HG03139 (cell line): ENCODE data around the gene HELZ2.

ENCODE experiments used
- ATAC-seq: cut with Tn5 transposase; IDR thresholded peaks from one replicate; pipeline ENCODE4 v1.9.1; 2021; ENCODE audit not compliant: unreplicated experiment

The HELZ2 gene

DNA sequence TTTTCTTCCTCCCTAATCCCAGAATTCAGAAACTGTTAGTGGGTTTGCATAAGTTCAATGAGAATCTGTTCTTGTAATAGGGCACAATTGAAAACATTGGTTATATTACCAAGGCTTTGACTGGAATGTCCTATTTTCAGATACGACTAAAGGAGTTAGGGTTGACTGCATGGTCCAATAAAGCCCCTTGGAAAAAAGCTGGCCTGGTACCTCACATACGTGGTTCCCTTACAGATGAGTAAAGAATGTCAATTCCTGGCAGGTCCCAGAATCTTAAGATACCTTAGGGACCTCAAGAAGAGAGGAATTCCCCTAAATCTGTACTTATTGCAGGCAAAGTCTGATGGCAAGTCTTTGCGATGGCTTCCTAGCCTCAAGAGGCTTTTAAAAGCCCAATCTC is 48.9 kb downstream of the HELZ2 start:
- no peak for ATAC-seq
